ENCODE results near the gene CDH22. TPM values are rescaled to one million over a fixed set of nuclear protein-coding genes. Genes with fewer than 3 reads are reported as not detected.
A peak's percentile ranks its signal among the peaks of the same experiment; 100 is the strongest.

Gene CDH22
- total and polyA plus RNA-seq, 9 of the 15 experiments (the other 6 are each of a cell fraction or from before 2014, with no cell fraction given) = 0.07 to 0.08 TPM; not detected in 7

DNA sequence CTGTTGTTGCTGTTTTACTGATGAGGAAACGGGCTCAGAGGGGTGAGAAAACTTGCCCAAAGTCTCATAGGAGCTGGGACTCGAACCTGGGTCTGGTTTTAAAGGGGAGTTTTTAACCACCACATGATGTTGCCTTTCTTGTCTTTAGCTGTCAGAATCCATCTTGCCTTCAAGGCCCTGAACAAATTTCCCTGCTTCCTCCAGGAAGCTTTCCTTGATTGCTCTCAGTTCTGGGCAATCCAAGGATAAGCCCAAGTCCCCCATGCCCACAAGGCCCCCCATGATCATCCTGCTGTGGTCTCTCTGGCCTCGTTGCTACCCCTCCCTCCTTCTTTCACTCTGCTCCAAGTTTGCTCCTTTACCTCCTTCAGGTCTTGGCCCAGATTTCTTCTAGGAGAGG is 116.7 kb downstream of the CDH22 start:
- H3K27me3 ChIP-seq (ENCODE audit: control insufficient read depth in 2 of 2, insufficient read depth in 2 of 2, low read length in 2 of 2) = peaks cover 8 to 14% of the 10 kb centered on the region in 2 experiments; a peak in 4 of 5 replicates
- no peaks in the 10 kb centered on the region for H3K9me3 ChIP-seq (replicated peaks; ENCODE audit: control insufficient read depth, insufficient read depth, low read depth, low read length)
- H3K79me2 ChIP-seq (ENCODE audit: control insufficient read depth, insufficient read depth, low read length) = no peaks in the 10 kb centered on the region
- H4K20me1 ChIP-seq (replicated peaks; ENCODE audit: control insufficient read depth, insufficient read depth, low read length) = peaks cover 8% of the 10 kb centered on the region; the same call in 1 of the 2 replicates
- in situ Hi-C loops (cut with MboI) = no loop called here
- no peak for FAIRE-seq
- no peak for ATAC-seq
- no peak overlapping the region for H3K4me2 ChIP-seq (ENCODE audit: insufficient read depth, low read length)
- TF ChIP-seq ZFP36 (IDR thresholded peaks at IDR 0.05; ENCODE audit: low read depth, low read length, partially characterized antibody) (peak; percentile 79), HCFC1 (IDR thresholded peaks at IDR 0.05; ENCODE audit: low read depth, low read length) (no peak), CREBBP (IDR thresholded peaks at IDR 0.05; ENCODE audit: low read depth, low read length) (no peak), BRCA1 (IDR thresholded peaks at IDR 0.05) (no peak), BRCA1 (CRISPR knock-in tag; IDR thresholded peaks at IDR 0.05) (no peak), ZNF780A (CRISPR knock-in tag; IDR thresholded peaks at IDR 0.05) (no peak), TAF1 (IDR thresholded peaks at IDR 0.05; ENCODE audit: control insufficient read depth, extremely low read depth, insufficient read depth, low read length, severe bottlenecking) (no peak)
- TF ChIP-seq, protein P1, sequence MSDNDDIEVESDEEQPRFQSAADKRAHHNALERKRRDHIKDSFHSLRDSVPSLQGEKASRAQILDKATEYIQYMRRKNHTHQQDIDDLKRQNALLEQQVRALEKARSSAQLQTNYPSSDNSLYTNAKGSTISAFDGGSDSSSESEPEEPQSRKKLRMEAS (CRISPR knock-in tag; IDR thresholded peaks at IDR 0.05) = no peak
- H3K9me1 ChIP-seq (ENCODE audit: control insufficient read depth, insufficient read depth, low read length) = no peaks in the 10 kb centered on the region
- WGBS (ENCODE audit: insufficient coverage, low coverage, missing lambda C conversion rate) = 0% methylated on average over 2 of the region's 3 CpGs
- H3K4me3 ChIP-seq = no peak overlapping the region
- POLR2A ChIA-PET = interaction anchor here (0.7 kb wide), 1 partner anchor 17 kb away, joined by 5 read pairs; no protein-coding TSS in a partner anchor
- H3K9ac ChIP-seq (ENCODE audit: insufficient read depth in 1 of 2, low read depth in 2 of 2, low read length in 2 of 2) = no peak overlapping the region
- CTCF ChIA-PET (ENCODE audit: low intra/inter-chr PET ratio) = no interaction called here
- DNase-seq (ENCODE audit: extremely low read depth in 1 of 4, low spot score in 3 of 4) = no peak
- H3K4me1 ChIP-seq (replicated peaks in 1 of 2; ENCODE audit: control insufficient read depth in 2 of 2, insufficient read depth in 2 of 2, low read length in 2 of 2) = peaks cover 0 to 3% of the 10 kb centered on the region in 2 experiments; a peak in 1 of 5 replicates
- no TSS peak for BruUV-seq (replicated peaks)
- no peak overlapping the region for H3K27ac ChIP-seq (ENCODE audit: extremely low read depth, low read depth, low read length)
- no peak overlapping the region for H2AFZ ChIP-seq (ENCODE audit: low read depth, low read length)
- intact Hi-C loops (cut with micrococcal nuclease) = no loop called here
- H3K36me3 ChIP-seq (ENCODE audit: control insufficient read depth, insufficient read depth, low read length) = no peaks in the 10 kb centered on the region
